HepG2 (cell line): Measurements from ENCODE around the gene ADIPOR2. TPM values are rescaled to one million over a fixed set of nuclear protein-coding genes. Genes with fewer than 3 reads are reported as not detected.

ENCODE experiments used
- CEBPZ ChIP-seq: IDR thresholded peaks from 2 replicates; pipeline ENCODE4 v1.6.1; 2012; ENCODE audit warnings: low read length, improper control_type of control experiment
- CENPBD1 ChIP-seq: sonication (generic); formaldehyde crosslinking; IDR thresholded peaks from 2 replicates; pipeline ENCODE4 v1.8.0; 2022; ENCODE audit warnings: missing genetic modification reagents, low read depth, mild to moderate bottlenecking, borderline replicate concordance
- DNMT3B ChIP-seq: conservative IDR thresholded peaks from 2 replicates; pipeline ENCODE4 v1.6.1; 2016; ENCODE audit warnings: missing biosample characterization, control low read depth
- EHMT2 ChIP-seq: fragments of 200-600 bp; sonication (generic); IDR thresholded peaks from 2 replicates; pipeline ENCODE4 v1.7.0; 2017; ENCODE audit warnings: antibody characterized with exemption, low read depth, low read length, borderline replicate concordance
- FOSL1 ChIP-seq: sonication (generic); formaldehyde crosslinking; IDR thresholded peaks from 2 replicates; pipeline ENCODE4 v1.9.0; 2021; ENCODE audit warnings: missing genetic modification reagents, borderline replicate concordance
- GABPA ChIP-seq, 2 experiments: IDR thresholded peaks; 2 replicates each; pipeline ENCODE4 v1.6.1; 2011 to 2016; ENCODE audit warnings: low read depth in 2 of 2, low read length in 1 of 2, missing biosample characterization in 1 of 2, missing genetic modification characterization in 1 of 2
- HCFC1 ChIP-seq: fragments of 150-350 bp; IDR thresholded peaks from 2 replicates; pipeline ENCODE4 v1.6.1; 2014; ENCODE audit warnings: low read depth, low read length
- HMGA1 ChIP-seq: sonication (generic); formaldehyde crosslinking; conservative IDR thresholded peaks from 2 replicates; pipeline ENCODE4 v1.4.0; 2020; ENCODE audit warnings: missing genetic modification reagents
- HNF4A ChIP-seq: sonication (generic); formaldehyde crosslinking; IDR thresholded peaks from 2 replicates; pipeline ENCODE4 v1.4.0; 2020; ENCODE audit warnings: missing genetic modification reagents
- MYC ChIP-seq: sonication (generic); formaldehyde crosslinking; IDR thresholded peaks from 2 replicates; pipeline ENCODE4 v1.9.0; 2021; ENCODE audit warnings: missing genetic modification reagents, borderline replicate concordance
- MYNN ChIP-seq: sonication (generic); formaldehyde crosslinking; IDR thresholded peaks from 2 replicates; pipeline ENCODE4 v1.4.0; 2020; ENCODE audit warnings: mild to moderate bottlenecking, low read depth, missing genetic modification reagents
- NFKBIZ ChIP-seq: IDR thresholded peaks from 2 replicates; pipeline ENCODE4 v1.6.1; 2018; ENCODE audit warnings: missing genetic modification reagents, missing compliant biosample characterization
- RFX5 ChIP-seq: IDR thresholded peaks from 2 replicates; pipeline ENCODE4 v1.6.1; 2011; ENCODE audit warnings: low read depth, low read length, improper control_type of control experiment
- SMAD3 ChIP-seq: sonication (generic); formaldehyde crosslinking; IDR thresholded peaks from 2 replicates; pipeline ENCODE4 v1.4.0; 2020; ENCODE audit warnings: missing genetic modification reagents
- SNRNP70 ChIP-seq: fragments of 200-400 bp; formaldehyde crosslinking; IDR thresholded peaks from 2 replicates; pipeline ENCODE4 v1.6.1; 2017; ENCODE audit warnings: mild to moderate bottlenecking, low read depth, low read length, moderate library complexity
- TBX2 ChIP-seq: sonication (generic); formaldehyde crosslinking; IDR thresholded peaks from 2 replicates; pipeline ENCODE4 v1.5.0; 2020; ENCODE audit warnings: missing genetic modification reagents, mild to moderate bottlenecking, borderline replicate concordance
- TSC22D2 ChIP-seq: sonication (generic); formaldehyde crosslinking; IDR thresholded peaks from 2 replicates; pipeline ENCODE4 v1.5.1; 2020; ENCODE audit warnings: missing genetic modification reagents, mild to moderate bottlenecking, borderline replicate concordance
- ZFP82 ChIP-seq: sonication (generic); formaldehyde crosslinking; IDR thresholded peaks from 2 replicates; pipeline ENCODE4 v1.5.1; 2020; ENCODE audit warnings: mild to moderate bottlenecking, missing genetic modification reagents, borderline replicate concordance
- ZFYVE20 ChIP-seq: sonication (generic); formaldehyde crosslinking; IDR thresholded peaks from 2 replicates; pipeline ENCODE4 v1.8.0; 2023; ENCODE audit warnings: low read depth, mild to moderate bottlenecking, moderate library complexity, missing genetic modification reagents, borderline replicate concordance
- ZNF598 ChIP-seq: sonication (generic); formaldehyde crosslinking; IDR thresholded peaks from 2 replicates; pipeline ENCODE4 v1.5.1; 2020; ENCODE audit warnings: mild to moderate bottlenecking, missing genetic modification reagents, borderline replicate concordance
- ZNF775 ChIP-seq: sonication (generic); formaldehyde crosslinking; IDR thresholded peaks from 2 replicates; pipeline ENCODE4 v1.4.0; 2020; ENCODE audit warnings: missing genetic modification reagents, mild to moderate bottlenecking, moderate library complexity, borderline replicate concordance
- polyA plus RNA-seq, 8 experiments: library from polyadenylated mRNA; depleted of rRNA in 3 of 8; stranded (reverse) in 7 of 8; unstranded in 1 of 8; fragments of >200 nt; fragmentation: Illumina TruSeq in 4 of 8; extraction: Trizol in 4 of 8; gene quantifications; 2 replicates each; pipeline versions ENCODE4 v1.2.1 to v1.2.3, GENCODE V29; 2011 to 2016; ENCODE audit warnings: low read depth in 4 of 8, missing spikeins in 1 of 8, mixed read lengths in 1 of 8; ENCODE audit not compliant: insufficient read depth in 1 of 8
- total RNA-seq, 5 experiments: library from RNA; depleted of rRNA; stranded (reverse); fragments of >200 nt; fragmentation: Illumina TruSeq; extraction: Trizol; gene quantifications; 2 replicates each; pipeline ENCODE4 v1.2.3, GENCODE V29; 2016; ENCODE audit warnings: low read depth in 1 of 5
- TF ChIP-seq, protein P1 (sequence below): fragments of 450-650 bp; IDR thresholded peaks from 2 replicates; pipeline ENCODE4 v1.6.1; 2017
- TF ChIP-seq, protein P2 (sequence below): IDR thresholded peaks from 2 replicates; pipeline ENCODE4 v1.6.1; 2016

Gene ADIPOR2
- total and polyA plus RNA-seq, 2 of the 13 experiments (the other 11 are each of a cell fraction or from before 2014, with no cell fraction given): 35.2 to 52.2 TPM

GRCh38 chr12:1830981-1831963 lies 140.4 kb downstream of the ADIPOR2 start (continued):
- TF ChIP-seq, protein P1, sequence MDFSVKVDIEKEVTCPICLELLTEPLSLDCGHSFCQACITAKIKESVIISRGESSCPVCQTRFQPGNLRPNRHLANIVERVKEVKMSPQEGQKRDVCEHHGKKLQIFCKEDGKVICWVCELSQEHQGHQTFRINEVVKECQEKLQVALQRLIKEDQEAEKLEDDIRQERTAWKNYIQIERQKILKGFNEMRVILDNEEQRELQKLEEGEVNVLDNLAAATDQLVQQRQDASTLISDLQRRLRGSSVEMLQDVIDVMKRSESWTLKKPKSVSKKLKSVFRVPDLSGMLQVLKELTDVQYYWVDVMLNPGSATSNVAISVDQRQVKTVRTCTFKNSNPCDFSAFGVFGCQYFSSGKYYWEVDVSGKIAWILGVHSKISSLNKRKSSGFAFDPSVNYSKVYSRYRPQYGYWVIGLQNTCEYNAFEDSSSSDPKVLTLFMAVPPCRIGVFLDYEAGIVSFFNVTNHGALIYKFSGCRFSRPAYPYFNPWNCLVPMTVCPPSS: no peak
- TF ChIP-seq, protein P2, sequence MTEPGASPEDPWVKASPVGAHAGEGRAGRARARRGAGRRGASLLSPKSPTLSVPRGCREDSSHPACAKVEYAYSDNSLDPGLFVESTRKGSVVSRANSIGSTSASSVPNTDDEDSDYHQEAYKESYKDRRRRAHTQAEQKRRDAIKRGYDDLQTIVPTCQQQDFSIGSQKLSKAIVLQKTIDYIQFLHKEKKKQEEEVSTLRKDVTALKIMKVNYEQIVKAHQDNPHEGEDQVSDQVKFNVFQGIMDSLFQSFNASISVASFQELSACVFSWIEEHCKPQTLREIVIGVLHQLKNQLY (CRISPR knock-in tag): 0 out of 2 replicates have a peak, but pooled peaks have one; percentile 57
- no peak for TF ChIP-seq HCFC1
- TF ChIP-seq HNF4A (CRISPR knock-in tag): no peak
- TF ChIP-seq TSC22D2 (CRISPR knock-in tag): peak; percentile 96
- TF ChIP-seq SMAD3 (CRISPR knock-in tag): peak; percentile 94
- TF ChIP-seq MYC: peak; percentile 62; the same call in 1 of the 2 replicates
- TF ChIP-seq ZFP82 (CRISPR knock-in tag): no peak
- TF ChIP-seq TBX2: peak; percentile 69; the same call in 1 of the 2 replicates
- TF ChIP-seq GABPA (IDR thresholded peaks at IDR 0.05; ENCODE audit: low read depth, low read length): no peak
- peak; percentile 21; the same call in 1 of the 2 replicates for TF ChIP-seq GABPA (CRISPR knock-in tag; IDR thresholded peaks at IDR 0.05; ENCODE audit: low read depth)
- TF ChIP-seq MYNN: no peak
- no peak for TF ChIP-seq HMGA1
- TF ChIP-seq ZNF598 (CRISPR knock-in tag): no peak
- no peak for TF ChIP-seq SNRNP70
- TF ChIP-seq ZNF775 (CRISPR knock-in tag): no peak
- TF ChIP-seq CENPBD1 (CRISPR knock-in tag): no peak
- peak; percentile 85; the same call in 1 of the 2 replicates for TF ChIP-seq DNMT3B (CRISPR knock-in tag)
- TF ChIP-seq RFX5: no peak
- TF ChIP-seq FOSL1 (CRISPR knock-in tag): no peak
- TF ChIP-seq ZFYVE20 (CRISPR knock-in tag): peak; percentile 69; the same call in 1 of the 2 replicates
- TF ChIP-seq CEBPZ: no peak
- peak; percentile 97 for TF ChIP-seq EHMT2
- TF ChIP-seq NFKBIZ (CRISPR knock-in tag): peak; percentile 81; the same call in 1 of the 2 replicates
